KMS-11 (cell line): ENCODE results near the gene ADAMTS12.

Experiments used
- H2AFZ ChIP-seq: fragments of 200-600 bp; sonication (generic); 2 replicates; pipeline ENCODE4 v1.6.1; 2016; ENCODE audit warnings: antibody characterized with exemption, mixed run types, low read depth
- H3K27ac ChIP-seq: fragments of 200-600 bp; sonication (generic); 2 replicates; pipeline ENCODE4 v1.6.1; 2016; ENCODE audit warnings: mild to moderate bottlenecking, mixed run types
- H3K27me3 ChIP-seq: fragments of 200-600 bp; sonication (generic); 2 replicates; pipeline ENCODE4 v1.6.1; 2017; ENCODE audit warnings: mild to moderate bottlenecking, low read depth, mixed run types, moderate library complexity; ENCODE audit not compliant: insufficient read depth
- H3K36me3 ChIP-seq: fragments of 200-600 bp; sonication (generic); 2 replicates; pipeline ENCODE4 v1.6.1; 2017; ENCODE audit warnings: mild to moderate bottlenecking, mixed run types; ENCODE audit not compliant: insufficient read depth
- H3K4me1 ChIP-seq: fragments of 200-600 bp; sonication (generic); 2 replicates; pipeline ENCODE4 v1.6.1; 2016; ENCODE audit warnings: mild to moderate bottlenecking, low read depth, mixed run types; ENCODE audit not compliant: poor library complexity, severe bottlenecking
- H3K4me2 ChIP-seq: fragments of 200-600 bp; sonication (generic); 2 replicates; pipeline ENCODE4 v1.7.0; 2016; ENCODE audit warnings: mild to moderate bottlenecking, mixed run types
- H3K4me3 ChIP-seq: fragments of 200-600 bp; sonication (generic); IDR thresholded peaks from 2 replicates; pipeline ENCODE4 v1.6.1; 2017; ENCODE audit warnings: low read depth, low read length, mixed read lengths; ENCODE audit not compliant: insufficient read depth
- H3K79me2 ChIP-seq: fragments of 200-600 bp; sonication (generic); 2 replicates; pipeline ENCODE4 v1.6.1; 2016; ENCODE audit warnings: low read depth, mixed run types; ENCODE audit not compliant: insufficient read depth
- H3K9ac ChIP-seq: fragments of 200-600 bp; sonication (generic); 2 replicates; pipeline ENCODE4 v1.6.1; 2016; ENCODE audit warnings: mild to moderate bottlenecking, mixed run types
- H4K20me1 ChIP-seq: fragments of 200-600 bp; sonication (generic); 2 replicates; pipeline ENCODE4 v1.6.1; 2016; ENCODE audit warnings: mild to moderate bottlenecking, mixed run types; ENCODE audit not compliant: insufficient read depth
- CTCF ChIP-seq: fragments of 200-600 bp; sonication (generic); conservative IDR thresholded peaks from 2 replicates; pipeline ENCODE4 v1.6.1; 2017; ENCODE audit warnings: low read depth, mild to moderate bottlenecking, antibody characterized with exemption, low read length, moderate library complexity, mixed read lengths

The ADAMTS12 gene

GRCh38 chr5:33657176-33657575 lies 234.6 kb downstream of the ADAMTS12 start:
- Histone ChIP-seq H3K4me1 (no peaks in the 10 kb centered on the region), H3K4me2 (no peak overlapping the region), H2AFZ (no peak overlapping the region)

GRCh38 chr5:33650911-33651310 lies 240.9 kb downstream of the ADAMTS12 start:
- Histone ChIP-seq H2AFZ (no peak overlapping the region), H3K4me1 (no peaks in the 10 kb centered on the region), H4K20me1 (no peaks in the 10 kb centered on the region), H3K4me3 (no peak overlapping the region), H3K9ac (no peak overlapping the region), H3K27ac (no peak overlapping the region), H3K27me3 (no peaks in the 10 kb centered on the region), H3K4me2 (no peak overlapping the region), H3K79me2 (no peaks in the 10 kb centered on the region), H3K36me3 (no peaks in the 10 kb centered on the region)
- TF ChIP-seq CTCF: no peak

More at GRCh38 chr5:33657176-33657575, 234.6 kb downstream of the ADAMTS12 start:
- no peaks in the 10 kb centered on the region for H3K36me3 ChIP-seq
- H3K27ac ChIP-seq: no peak overlapping the region
- no peaks in the 10 kb centered on the region for H3K27me3 ChIP-seq
- H3K79me2 ChIP-seq: no peaks in the 10 kb centered on the region
- no peak for TF ChIP-seq CTCF
- H3K9ac ChIP-seq: no peak overlapping the region
- no peaks in the 10 kb centered on the region for H4K20me1 ChIP-seq
- no peak overlapping the region for H3K4me3 ChIP-seq

DNA sequence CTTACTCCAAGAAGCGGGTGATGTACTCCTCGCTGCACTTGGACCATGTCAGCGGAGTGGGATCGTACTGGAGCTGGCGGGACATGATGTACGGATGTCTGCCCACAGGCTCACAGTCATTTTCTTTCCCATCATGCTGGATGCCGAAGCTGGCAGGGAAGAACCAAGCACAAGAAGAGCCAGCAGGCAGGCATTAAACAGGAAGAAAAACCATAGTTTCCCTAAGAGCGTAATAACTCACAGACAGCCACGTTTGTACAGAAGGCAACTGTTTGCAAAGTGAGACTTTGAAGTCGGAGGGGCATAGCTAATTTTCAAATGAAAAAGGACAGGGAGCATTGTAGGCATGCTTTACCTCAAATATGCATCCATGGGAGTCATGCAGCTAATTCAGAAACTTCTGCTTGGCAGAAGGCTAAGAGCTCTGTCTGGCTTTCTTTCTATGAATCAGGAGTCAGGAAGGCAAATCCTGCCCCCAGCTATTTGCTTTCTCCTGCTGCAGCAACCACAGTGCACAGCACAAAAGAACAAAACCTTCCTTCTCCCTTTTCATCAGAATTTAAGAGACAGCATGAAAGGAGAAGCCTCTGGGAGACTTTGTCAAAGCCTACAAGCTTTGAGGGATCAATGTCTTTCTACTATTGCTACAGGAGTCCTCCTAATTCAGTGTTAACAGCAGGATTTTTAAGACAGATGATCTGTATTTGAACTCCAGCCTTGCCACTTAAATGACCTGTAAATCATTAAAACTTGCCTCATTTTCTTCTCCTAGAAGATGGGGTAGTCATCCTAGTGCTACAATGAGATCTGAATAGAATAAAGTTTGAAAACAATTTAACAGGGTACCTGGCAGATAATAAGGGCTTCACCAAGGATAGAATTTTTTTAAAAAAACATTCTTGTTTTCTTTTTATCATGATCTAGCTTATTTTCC lies 242.0 kb downstream of the ADAMTS12 start:
- Histone ChIP-seq H4K20me1 (no peaks in the 10 kb centered on the region), H3K4me2 (no peak overlapping the region), H3K27ac (no peak overlapping the region), H3K9ac (no peak overlapping the region), H2AFZ (no peak overlapping the region), H3K36me3 (no peaks in the 10 kb centered on the region), H3K4me3 (no peak overlapping the region), H3K27me3 (no peaks in the 10 kb centered on the region), H3K4me1 (no peaks in the 10 kb centered on the region), H3K79me2 (no peaks in the 10 kb centered on the region)
- TF ChIP-seq CTCF: no peak

- H3K4me2 ChIP-seq: no peak overlapping the region
- no peaks in the 10 kb centered on the region for H4K20me1 ChIP-seq
- H3K27me3 ChIP-seq: no peaks in the 10 kb centered on the region
- no peak overlapping the region for H3K4me3 ChIP-seq
- H3K36me3 ChIP-seq: no peaks in the 10 kb centered on the region
- no peak overlapping the region for H2AFZ ChIP-seq
- no peak for TF ChIP-seq CTCF
- no peaks in the 10 kb centered on the region for H3K4me1 ChIP-seq
- H3K27ac ChIP-seq: no peak overlapping the region
- H3K79me2 ChIP-seq: no peaks in the 10 kb centered on the region
- no peak overlapping the region for H3K9ac ChIP-seq
These were observed 249.9 kb downstream of the ADAMTS12 start for GRCh38 chr5:33641744-33642505.
